SH-SY5Y (cell line): ENCODE data around the gene TMEM248.

Experiments
- GATA2 ChIP-seq: IDR thresholded peaks from 2 replicates; pipeline ENCODE4 v1.6.1; 2011; ENCODE audit warnings: mild to moderate bottlenecking, low read depth, low read length
- GATA3 ChIP-seq: IDR thresholded peaks from 2 replicates; pipeline ENCODE4 v1.6.1; 2011; ENCODE audit warnings: low read depth, mild to moderate bottlenecking, low read length, moderate library complexity

DNA sequence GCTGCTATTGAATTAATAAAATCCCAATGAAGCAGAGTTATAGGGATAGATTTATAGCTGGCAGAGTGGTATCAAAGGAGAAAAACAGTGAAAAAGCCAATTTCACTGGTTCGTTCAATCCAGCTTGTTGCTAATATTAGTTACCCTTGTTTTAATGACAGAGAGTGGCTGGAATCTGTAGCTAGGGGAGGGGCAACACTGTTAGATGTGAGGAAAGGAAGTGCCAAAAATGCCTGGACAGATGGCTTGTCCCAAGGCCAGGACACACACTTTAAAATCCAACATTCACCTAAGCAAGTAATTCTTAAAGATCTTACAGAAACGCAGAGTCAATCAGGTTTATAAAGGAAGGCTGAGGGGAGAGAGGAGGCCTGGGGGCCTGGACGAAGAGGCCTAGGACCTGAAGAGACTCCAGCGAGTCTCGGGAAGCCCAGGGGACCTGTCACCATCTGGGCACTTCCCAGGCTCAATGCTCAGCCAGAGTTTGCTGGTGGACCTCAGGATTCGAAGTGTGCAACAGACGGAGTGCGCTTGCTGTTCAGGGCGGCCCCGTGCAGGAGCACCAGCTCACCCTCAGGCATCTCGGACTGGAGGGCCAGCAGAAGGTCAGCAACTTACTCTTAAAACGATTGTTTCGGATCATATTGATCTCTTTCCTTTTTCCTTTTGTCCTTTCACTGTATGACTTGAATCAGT, 36.7 kb downstream of the TMEM248 start:
- TF ChIP-seq GATA2: no peak
- no peak for TF ChIP-seq GATA3
